H1 (cell line): ENCODE measurements around the gene MGMT. TPM values are rescaled to one million over a fixed set of nuclear protein-coding genes. Genes with fewer than 3 reads are reported as not detected.
A peak's percentile ranks its signal among the peaks of the same experiment; 100 is the strongest.

Experiments used
- CTCF ChIA-PET: fragments of 300-600 bp; sonication (Branson Sonifier 250); formaldehyde crosslinking; loops from one replicate; lab custom pipeline; 2021; ENCODE audit not compliant: partially characterized antibody; lab: Charles Lee
- POLR2A ChIA-PET: fragments of 300-600 bp; sonication (Branson Sonifier 250); formaldehyde crosslinking; loops from one replicate; lab custom pipeline; 2021; ENCODE audit warnings: inconsistent platforms; ENCODE audit not compliant: partially characterized antibody; lab: Charles Lee
- DNase-seq, 2 experiments: peaks; one replicate each; pipeline versions ENCODE4 v3.0.0 to v3.0.0-alpha.2; 2010 to 2022; ENCODE audit warnings: low spot score in 2 of 2, low read depth in 1 of 2, mixed read lengths in 1 of 2
- FAIRE-seq: peaks from 2 replicates; lab custom pipeline; 2011; peaks lifted over from hg19 to GRCh38; lab: Jason Lieb, UNC
- H2AFZ ChIP-seq: 2 replicates; pipeline ENCODE4 v1.8.1; 2012; ENCODE audit warnings: low read length, inconsistent platforms
- H2AK5ac ChIP-seq: 2 replicates; pipeline ENCODE4 v1.6.1; 2013; ENCODE audit warnings: low read depth, low read length
- H2BK120ac ChIP-seq: replicated peaks from 2 replicates; pipeline ENCODE3; 2013; ENCODE audit warnings: low read depth, low read length, inconsistent platforms
- H2BK12ac ChIP-seq: 2 replicates; pipeline ENCODE4 v1.6.1; 2013; ENCODE audit warnings: low read depth, low read length
- H2BK15ac ChIP-seq: 2 replicates; pipeline ENCODE4 v1.6.1; 2013; ENCODE audit warnings: low read length
- H2BK20ac ChIP-seq: 2 replicates; pipeline ENCODE4 v1.6.1; 2013; ENCODE audit warnings: low read length
- H2BK5ac ChIP-seq: 2 replicates; pipeline ENCODE4 v1.6.1; 2013; ENCODE audit warnings: low read depth, low read length
- H3K14ac ChIP-seq: 2 replicates; pipeline ENCODE4 v1.6.1; 2013; ENCODE audit warnings: inconsistent platforms; ENCODE audit not compliant: insufficient read length
- H3K18ac ChIP-seq: 2 replicates; pipeline ENCODE4 v1.6.1; 2013; ENCODE audit warnings: low read length; ENCODE audit errors: extremely low read depth
- H3K23ac ChIP-seq: 2 replicates; pipeline ENCODE4 v1.6.1; 2013; ENCODE audit warnings: inconsistent platforms; ENCODE audit not compliant: insufficient read length
- H3K23me2 ChIP-seq: 2 replicates; pipeline ENCODE4 v1.6.1; 2013; ENCODE audit warnings: low read depth, low read length
- H3K27ac ChIP-seq: 2 replicates; pipeline ENCODE4 v1.6.1; 2011; ENCODE audit warnings: low read depth, low read length, inconsistent platforms
- H3K27me3 ChIP-seq, 4 experiments: replicated peaks in 1 of 4; 1 replicate in 1 of 4; 2 replicates in 3 of 4; pipeline versions ENCODE4 v1.6.1 to v1.8.1; 2011 to 2013; ENCODE audit warnings: low read length in 3 of 4, mild to moderate bottlenecking in 3 of 4, inconsistent platforms in 2 of 4, mixed read lengths in 2 of 4, moderate library complexity in 1 of 4; ENCODE audit not compliant: control insufficient read depth in 3 of 4, insufficient read depth in 3 of 4; ENCODE audit errors: extremely low read depth in 1 of 4
- H3K36me3 ChIP-seq, 4 experiments: 2 replicates each; pipeline versions ENCODE4 v1.6.1 to v1.8.1; 2011 to 2013; ENCODE audit warnings: mild to moderate bottlenecking in 4 of 4, low read length in 3 of 4, moderate library complexity in 2 of 4, control low read depth in 1 of 4, inconsistent platforms in 1 of 4; ENCODE audit not compliant: insufficient read depth in 4 of 4, control insufficient read depth in 2 of 4
- H3K4ac ChIP-seq: replicated peaks from 2 replicates; pipeline ENCODE3; 2013; ENCODE audit warnings: low read length, low read depth, mixed read lengths, inconsistent platforms; ENCODE audit not compliant: insufficient read length
- H3K4me1 ChIP-seq, 4 experiments: replicated peaks in 1 of 4; 1 replicate in 1 of 4; 2 replicates in 3 of 4; pipeline versions ENCODE4 v1.6.1 to v1.8.1; 2011 to 2013; ENCODE audit warnings: low read length in 3 of 4, inconsistent platforms in 2 of 4, mixed read lengths in 1 of 4; ENCODE audit not compliant: insufficient read depth in 4 of 4, control insufficient read depth in 3 of 4
- H3K4me2 ChIP-seq, 2 experiments: 2 replicates each; pipeline versions ENCODE4 v1.6.1 to v1.8.1; 2011 to 2013; ENCODE audit warnings: low read depth in 2 of 2, low read length in 2 of 2, control low read depth in 1 of 2, inconsistent platforms in 1 of 2, mild to moderate bottlenecking in 1 of 2; ENCODE audit not compliant: insufficient read depth in 1 of 2
- H3K4me3 ChIP-seq, 4 experiments: fragments of 200-600, 300-600 bp in 1 of 4; sonication (generic), shearing (Covaris generic), sonication (Bioruptor Twin) in 1 of 4; 2 replicates each; pipeline versions ENCODE4 v1.5.1 to v1.8.1; 2011 to 2016; ENCODE audit warnings: low read length in 4 of 4, low read depth in 3 of 4, control low read depth in 2 of 4, inconsistent platforms in 2 of 4, mild to moderate bottlenecking in 2 of 4, mixed read lengths in 1 of 4, moderate library complexity in 1 of 4; ENCODE audit not compliant: insufficient read depth in 2 of 4; ENCODE audit errors: extremely low read depth in 1 of 4
- H3K56ac ChIP-seq: replicated peaks from 2 replicates; pipeline ENCODE3; 2013; ENCODE audit warnings: low read depth, mild to moderate bottlenecking, mixed read lengths, low read length, inconsistent platforms; ENCODE audit not compliant: insufficient read length
- H3K79me1 ChIP-seq: 2 replicates; pipeline ENCODE4 v1.6.1; 2013; ENCODE audit warnings: low read depth, low read length, control low read depth
- H3K79me2 ChIP-seq, 2 experiments: 2 replicates each; pipeline versions ENCODE4 v1.6.1 to v1.8.1; 2012 to 2013; ENCODE audit warnings: low read length in 2 of 2, mild to moderate bottlenecking in 2 of 2, inconsistent platforms in 1 of 2; ENCODE audit not compliant: insufficient read depth in 2 of 2, control insufficient read depth in 1 of 2
- H3K9ac ChIP-seq, 4 experiments: replicated peaks in 1 of 4; 1 replicate in 1 of 4; 2 replicates in 3 of 4; pipeline versions ENCODE4 v1.6.1 to v1.8.1; 2011 to 2013; ENCODE audit warnings: low read depth in 3 of 4, low read length in 3 of 4, control low read depth in 2 of 4, mild to moderate bottlenecking in 2 of 4, moderate library complexity in 2 of 4, inconsistent platforms in 1 of 4; ENCODE audit errors: extremely low read depth in 1 of 4
- H3K9me3 ChIP-seq, 2 experiments: 2 replicates each; pipeline versions ENCODE4 v1.6.1 to v1.8.1; 2012 to 2013; ENCODE audit warnings: mild to moderate bottlenecking in 2 of 2, moderate library complexity in 2 of 2, control low read depth in 1 of 2, inconsistent platforms in 1 of 2, low read depth in 1 of 2, low read length in 1 of 2, mixed read lengths in 1 of 2; ENCODE audit not compliant: insufficient read depth in 2 of 2
- H4K20me1 ChIP-seq, 2 experiments: replicated peaks in 1 of 2; 2 replicates each; pipeline versions ENCODE3 to v1.8.1; 2011 to 2013; ENCODE audit warnings: inconsistent platforms in 2 of 2, low read length in 2 of 2, mild to moderate bottlenecking in 1 of 2; ENCODE audit not compliant: insufficient read depth in 2 of 2, control insufficient read depth in 1 of 2
- H4K5ac ChIP-seq: 2 replicates; pipeline ENCODE4 v1.6.1; 2013; ENCODE audit warnings: low read length, low read depth, mixed read lengths, inconsistent platforms; ENCODE audit not compliant: insufficient read length
- H4K8ac ChIP-seq: 2 replicates; pipeline ENCODE4 v1.8.0; 2013; ENCODE audit warnings: mild to moderate bottlenecking, moderate library complexity, low read length, inconsistent platforms; ENCODE audit not compliant: insufficient read depth; ENCODE audit errors: extremely low read depth
- H4K91ac ChIP-seq: replicated peaks from 2 replicates; pipeline ENCODE3; 2013; ENCODE audit warnings: low read length, mixed read lengths, inconsistent platforms; ENCODE audit not compliant: insufficient read length
- BRCA1 ChIP-seq: IDR thresholded peaks from 2 replicates; pipeline ENCODE4 v1.6.1; 2012; ENCODE audit warnings: low read depth, low read length, improper control_type of control experiment
- CTCF ChIP-seq, 3 experiments: IDR thresholded peaks; 1 replicate in 2 of 3; 2 replicates in 1 of 3; pipeline versions ENCODE4 v1.5.1 to v1.6.1; 2011; ENCODE audit warnings: low read length in 3 of 3, mild to moderate bottlenecking in 3 of 3, inconsistent platforms in 2 of 3, low read depth in 1 of 3, moderate library complexity in 1 of 3; ENCODE audit not compliant: insufficient read depth in 1 of 3; ENCODE audit errors: control extremely low read depth in 1 of 3
- EP300 ChIP-seq, 2 experiments: IDR thresholded peaks; 1 replicate in 1 of 2; 2 replicates in 1 of 2; pipeline ENCODE4 v1.6.1; 2011 to 2012; ENCODE audit warnings: low read depth in 2 of 2, low read length in 2 of 2, mild to moderate bottlenecking in 2 of 2, borderline replicate concordance in 1 of 2, inconsistent platforms in 1 of 2, moderate library complexity in 1 of 2
- GTF2F1 ChIP-seq: IDR thresholded peaks from 2 replicates; pipeline ENCODE4 v1.6.1; 2012; ENCODE audit warnings: low read depth, low read length, improper control_type of control experiment, borderline replicate concordance
- HDAC6 ChIP-seq: IDR thresholded peaks from one replicate; pipeline ENCODE4 v1.7.1; 2012; ENCODE audit warnings: low read depth, mild to moderate bottlenecking, inconsistent platforms, low read length, moderate library complexity
- POLR2AphosphoS5 ChIP-seq: IDR thresholded peaks from 2 replicates; pipeline ENCODE4 v1.6.1; 2011; ENCODE audit warnings: low read depth, low read length
- POU5F1 ChIP-seq: IDR thresholded peaks from 2 replicates; pipeline ENCODE4 v1.6.1; 2011; ENCODE audit warnings: low read depth, mild to moderate bottlenecking, low read length, moderate library complexity
- SUZ12 ChIP-seq: fragments of 200-600 bp; sonication (generic); IDR thresholded peaks from 2 replicates; pipeline ENCODE4 v1.6.1; 2012; ENCODE audit warnings: mild to moderate bottlenecking, inconsistent platforms, low read length, moderate library complexity, mixed read lengths
- TAF7 ChIP-seq: optimal IDR thresholded peaks from 2 replicates; pipeline ENCODE3; 2011; ENCODE audit warnings: low read depth, mild to moderate bottlenecking, inconsistent platforms, low read length, moderate library complexity, borderline replicate concordance
- WGBS, 2 experiments: shearing (Covaris generic) in 1 of 2; methylation state at CpG; one replicate each; pipeline versions ENCODE4 v1.1.6 to v1.1.7; 2013 to 2015; ENCODE audit warnings: low lambda C conversion rate in 2 of 2, mixed read lengths in 2 of 2, inconsistent platforms in 1 of 2, low coverage in 1 of 2, missing lambda C conversion rate in 1 of 2; ENCODE audit not compliant: insufficient replicate concordance in 2 of 2, insufficient coverage in 1 of 2, insufficient read length in 1 of 2; ENCODE audit errors: extremely low coverage in 1 of 2, missing lambda C conversion rate in 1 of 2; 5-methylcytosine and 5-hydroxymethylcytosine counted together
- polyA plus RNA-seq, 7 experiments: library from polyadenylated mRNA; depleted of rRNA in 3 of 7; stranded (reverse) in 5 of 7; unstranded in 2 of 7; fragments of >200 nt in 5 of 7; fragments of 200-250 nt in 2 of 7; gene quantifications; 1 replicate in 5 of 7; 2 replicates in 1 of 7; 4 replicates in 1 of 7; pipeline versions ENCODE4 v1.2.1 to v1.2.3, GENCODE V29; 2011 to 2013; ENCODE audit warnings: missing spikeins in 2 of 7, mixed read lengths in 2 of 7
- total RNA-seq: library from RNA; stranded (reverse); fragmentation: NEBNext Ultra II Directional; extraction: Animal tissue kit (Norgen Biotek cat#: 25700); gene quantifications from 2 replicates; pipeline ENCODE4 v1.2.1, GENCODE V29; 2021

The MGMT gene
- total and polyA plus RNA-seq, 2 of the 8 experiments (the other 6 are each of a cell fraction or from before 2014, with no cell fraction given): 9.9 to 10.7 TPM

- Histone ChIP-seq H4K5ac (no peak overlapping the region), H4K91ac (peak overlapping the region; percentile 58), H4K8ac (peak overlapping the region; percentile 15; the same call in 1 of the 2 replicates), H2BK15ac (no peak overlapping the region), H3K18ac (no peak overlapping the region), H3K79me1 (no peaks in the 10 kb centered on the region), H3K27ac (no peak overlapping the region), H3K9me3 (peaks cover 0 to 3% of the 10 kb centered on the region in 2 experiments; a peak in 1 of 4 replicates), H3K14ac (no peak overlapping the region), H2AFZ (no peak overlapping the region), H3K27me3 (no peaks in the 10 kb centered on the region), H3K9ac (no peak overlapping the region), H3K36me3 (no peaks in the 10 kb centered on the region), H2BK20ac (no peak overlapping the region), H3K56ac (no peak overlapping the region), H3K79me2 (no peaks in the 10 kb centered on the region; a peak in 1 of 4 replicates), H3K4me1 (no peaks in the 10 kb centered on the region), H2AK5ac (0 out of 2 replicates have a peak overlapping the region, but pooled peaks have one; percentile 61), H3K4me2 (no peak overlapping the region), H2BK12ac (no peak overlapping the region), H3K23me2 (no peaks in the 10 kb centered on the region), H3K4ac (no peak overlapping the region), H2BK120ac (no peak overlapping the region), H3K23ac (no peak overlapping the region), H3K4me3 (no peak overlapping the region), H4K20me1 (no peaks in the 10 kb centered on the region), H2BK5ac (no peak overlapping the region)
- WGBS, 2 experiments: 82% methylated on average over 22 of the region's 22 CpGs; no CpG with 5 or more reads in 1 of the 2 experiments
- POLR2A ChIA-PET: no interaction called here
- CTCF ChIA-PET: interaction anchor here (0.8 to 0.9 kb wide), 2 partner anchors 11 to 43 kb away, joined by 3 to 5 read pairs; no protein-coding TSS in a partner anchor
- FAIRE-seq (no peak), DNase-seq (peak in 1 of 2 experiments; percentile 13)
- TF ChIP-seq SUZ12 (no peak), POLR2AphosphoS5 (no peak), GTF2F1 (no peak), POU5F1 (no peak), BRCA1 (no peak), TAF7 (no peak), EP300 (IDR thresholded peaks at IDR 0.05; ENCODE audit: borderline replicate concordance in 1 of 2, low read depth in 2 of 2, low read length in 2 of 2) (no peak), CTCF (IDR thresholded peaks at IDR 0.05; ENCODE audit: control extremely low read depth in 1 of 3, insufficient read depth in 1 of 3, low read depth in 1 of 3, low read length in 3 of 3) (no peak), HDAC6 (no peak)
Observed at GRCh38 chr10:129514568-129515451, 47.8 kb downstream of the MGMT start.
